HCT116 (cell line): ENCODE data around the gene MFN2. TPM values are rescaled to one million over a fixed set of nuclear protein-coding genes. Genes with fewer than 3 reads are reported as not detected.

ENCODE experiments used
- ATAC-seq: fragments of 200-7000 bp; cut with Tn5 transposase; 2 replicates; pipeline ENCODE4 v1.9.1; 2020; ENCODE audit warnings: mild to moderate bottlenecking, moderate library complexity
- BruUV-seq: library from RNA; stranded (reverse); fragments of 400-500 nt; replicated peaks from 2 replicates; lab custom pipeline; 2021; lab: Mats Ljungman, UMichigan
- CTCF ChIA-PET: fragments of 300-600 bp; sonication (Branson Sonifier 250); formaldehyde crosslinking; loops from one replicate; lab custom pipeline; 2021; ENCODE audit warnings: antibody characterized with exemption; lab: Charles Lee
- POLR2A ChIA-PET: fragments of 300-600, 350-600 bp; sonication (Branson Sonifier 250); formaldehyde crosslinking; loops from one replicate; lab custom pipeline; 2021; ENCODE audit warnings: antibody characterized with exemption; lab: Charles Lee
- RAD21 ChIA-PET, 2 experiments: fragments of 300-600 bp; sonication (Branson Sonifier 250); formaldehyde crosslinking; loops; one replicate each; lab custom pipeline; 2023; ENCODE audit warnings: low total read pairs in 2 of 2; ENCODE audit not compliant: uncharacterized antibody in 2 of 2, unreplicated experiment in 2 of 2, low non-redundant PET in 1 of 2; lab: Charles Lee
- DNase-seq: peaks from one replicate; pipeline ENCODE4 v3.0.0-alpha.2; 2010; ENCODE audit warnings: low read depth, low spot score
- H2AFZ ChIP-seq: fragments of 200-600 bp; shearing (Covaris generic), sonication (generic); 2 replicates; pipeline ENCODE4 v1.6.1; 2017; ENCODE audit warnings: low read depth, mixed run types, mixed read lengths, antibody characterized with exemption, low read length; ENCODE audit not compliant: poor library complexity, severe bottlenecking
- H3K27ac ChIP-seq: 2 replicates; pipeline ENCODE4 v1.5.1; 2012; ENCODE audit warnings: low read depth, low read length
- H3K27me3 ChIP-seq: fragments of 200-600 bp; sonication (generic); 2 replicates; pipeline ENCODE4 v1.6.1; 2016; ENCODE audit warnings: mixed run types, low read length, mixed read lengths; ENCODE audit not compliant: insufficient read depth
- H3K36me3 ChIP-seq, 2 experiments: fragments of 200-500 bp in 1 of 2; fragments of 200-600 bp in 1 of 2; sonication (Bioruptor generic) in 1 of 2; sonication (generic) in 1 of 2; 2 replicates each; pipeline versions ENCODE4 v1.5.1 to v1.6.1; 2014 to 2016; ENCODE audit warnings: low read length in 2 of 2, inconsistent platforms in 1 of 2, mixed read lengths in 1 of 2, mixed run types in 1 of 2; ENCODE audit not compliant: insufficient read depth in 2 of 2, control insufficient read depth in 1 of 2
- H3K4me1 ChIP-seq, 2 experiments: fragments of 200-600 bp in 1 of 2; sonication (generic) in 1 of 2; 2 replicates each; pipeline versions ENCODE4 v1.5.1 to v1.6.1; 2012 to 2017; ENCODE audit warnings: low read length in 2 of 2, inconsistent platforms in 1 of 2, mild to moderate bottlenecking in 1 of 2, mixed read lengths in 1 of 2, mixed run types in 1 of 2, moderate library complexity in 1 of 2; ENCODE audit not compliant: insufficient read depth in 2 of 2, control insufficient read depth in 1 of 2
- H3K4me2 ChIP-seq: fragments of 200-600 bp; sonication (generic); 2 replicates; pipeline ENCODE4 v1.6.1; 2017; ENCODE audit warnings: mixed run types, low read length, mixed read lengths
- H3K4me3 ChIP-seq, 2 experiments: fragments of 200-600 bp in 1 of 2; sonication (generic) in 1 of 2; replicated peaks in 1 of 2; 2 replicates each; pipeline ENCODE4 v1.5.1; 2011 to 2016; ENCODE audit warnings: low read length in 2 of 2, control low read depth in 1 of 2, low read depth in 1 of 2, mild to moderate bottlenecking in 1 of 2, mixed read lengths in 1 of 2, mixed run types in 1 of 2
- H3K79me2 ChIP-seq: fragments of 200-600 bp; sonication (generic); 2 replicates; pipeline ENCODE4 v1.6.1; 2017; ENCODE audit warnings: mild to moderate bottlenecking, mixed run types, low read length, moderate library complexity, mixed read lengths; ENCODE audit not compliant: insufficient read depth
- H3K9ac ChIP-seq: fragments of 200-600 bp; sonication (generic); 2 replicates; pipeline ENCODE4 v1.6.1; 2016; ENCODE audit warnings: low read length, mixed read lengths
- H3K9me2 ChIP-seq: fragments of 200-600 bp; sonication (generic), shearing (Covaris generic); 2 replicates; pipeline ENCODE4 v1.6.1; 2017; ENCODE audit warnings: mixed run types, mild to moderate bottlenecking, moderate library complexity; ENCODE audit not compliant: insufficient read depth
- H3K9me3 ChIP-seq, 2 experiments: fragments of 200-500 bp in 1 of 2; fragments of 200-600 bp in 1 of 2; sonication (Bioruptor generic) in 1 of 2; sonication (generic) in 1 of 2; 2 replicates each; pipeline ENCODE4 v1.6.1; 2014 to 2017; ENCODE audit warnings: low read length in 2 of 2, mixed read lengths in 2 of 2, inconsistent platforms in 1 of 2, low read depth in 1 of 2, mild to moderate bottlenecking in 1 of 2, mixed run types in 1 of 2, moderate library complexity in 1 of 2; ENCODE audit not compliant: control insufficient read depth in 1 of 2, insufficient read depth in 1 of 2
- H4K20me1 ChIP-seq: fragments of 200-600 bp; sonication (generic), shearing (Covaris generic); 2 replicates; pipeline ENCODE4 v1.6.1; 2017; ENCODE audit warnings: mixed run types, mild to moderate bottlenecking, moderate library complexity; ENCODE audit not compliant: insufficient read depth
- ATF3 ChIP-seq: IDR thresholded peaks from 2 replicates; pipeline ENCODE4 v1.6.1; 2012
- ELF1 ChIP-seq: IDR thresholded peaks from 2 replicates; pipeline ENCODE4 v1.6.1; 2012; ENCODE audit warnings: low read depth, borderline replicate concordance
- EZH2 ChIP-seq: fragments of 200-600 bp; sonication (generic); IDR thresholded peaks from 2 replicates; pipeline ENCODE4 v1.6.1; 2017; ENCODE audit warnings: antibody characterized with exemption, mixed run types
- EZH2phosphoT487 ChIP-seq: fragments of 200-600 bp; IDR thresholded peaks from 2 replicates; pipeline ENCODE4 v1.6.1; 2018; ENCODE audit warnings: antibody characterized with exemption, borderline replicate concordance
- JUND ChIP-seq: IDR thresholded peaks from 2 replicates; pipeline ENCODE4 v1.6.1; 2012
- POLR2AphosphoS5 ChIP-seq: IDR thresholded peaks from 2 replicates; pipeline ENCODE4 v1.6.1; 2011; ENCODE audit warnings: mild to moderate bottlenecking, low read depth, low read length, moderate library complexity
- RAD21 ChIP-seq: IDR thresholded peaks from 2 replicates; pipeline ENCODE4 v1.6.1; 2012; ENCODE audit warnings: low read depth, mild to moderate bottlenecking
- REST ChIP-seq: IDR thresholded peaks from 2 replicates; pipeline ENCODE4 v1.6.1; 2012; ENCODE audit warnings: low read depth
- SRF ChIP-seq: IDR thresholded peaks from 2 replicates; pipeline ENCODE4 v1.6.1; 2012; ENCODE audit warnings: low read depth
- ZBTB33 ChIP-seq: IDR thresholded peaks from 2 replicates; pipeline ENCODE4 v1.6.1; 2011; ENCODE audit warnings: mild to moderate bottlenecking, low read length, moderate library complexity; ENCODE audit not compliant: insufficient replicate concordance; ENCODE audit errors: extremely low read depth
- ZFX ChIP-seq: fragments of 450-650 bp; IDR thresholded peaks from 2 replicates; pipeline ENCODE4 v1.6.1; 2017
- intact Hi-C: fragments of 100-400 bp; cut with micrococcal nuclease; formaldehyde crosslinking; loops from 2 replicates; pipeline ENCODE4 v1.10.0; 2022
- total RNA-seq: library from RNA; stranded (reverse); gene quantifications from one replicate; pipeline ENCODE4 v1.2.1, GENCODE V29; 2021; ENCODE audit not compliant: unreplicated experiment

Gene MFN2
- total RNA-seq, 1 experiment from 2014 or later, result 83.0 TPM

- H3K27ac ChIP-seq, result no peak overlapping the region
- no peaks in the 10 kb centered on the region for H3K9me2 ChIP-seq
- H3K4me1 ChIP-seq, result peaks cover 0 to 14% of the 10 kb centered on the region in 2 experiments; a peak in 2 of 4 replicates
- TF ChIP-seq ATF3, result no peak
- peaks cover 25 to 39% of the 10 kb centered on the region in 2 experiments; a peak in 3 of 4 replicates for H3K36me3 ChIP-seq
- no peak overlapping the region for H3K9ac ChIP-seq
- H3K4me2 ChIP-seq, result no peak overlapping the region
- no peak for ATAC-seq
- RAD21 ChIA-PET, result no interaction called here
- H3K79me2 ChIP-seq, result no peaks in the 10 kb centered on the region
- no peak overlapping the region for H3K4me3 ChIP-seq
- intact Hi-C loops, result no loop called here
- no TSS peak for BruUV-seq
- DNase-seq, result no peak
- POLR2A ChIA-PET, result interaction anchor here (0.8 to 1.6 kb wide), 2 partner anchors 11 to 102 kb away, joined by 3 read pairs; no protein-coding TSS in a partner anchor
- no peaks in the 10 kb centered on the region for H3K9me3 ChIP-seq
- no peaks in the 10 kb centered on the region for H3K27me3 ChIP-seq
- no peak overlapping the region for H2AFZ ChIP-seq
- H4K20me1 ChIP-seq, result no peaks in the 10 kb centered on the region
- CTCF ChIA-PET, result no interaction called here
Observed at GRCh38 chr1:12010746-12011570, 30.7 kb downstream of the MFN2 start.

GRCh38 chr1:12011998-12012397 lies 31.8 kb downstream of the MFN2 start:
- no peak for DNase-seq

More at GRCh38 chr1:12011998-12012397, 31.8 kb downstream of the MFN2 start:
- Histone ChIP-seq H3K4me3 (no peak overlapping the region), H3K27me3 (no peaks in the 10 kb centered on the region), H2AFZ (no peak overlapping the region), H3K4me2 (no peak overlapping the region), H3K9me2 (no peaks in the 10 kb centered on the region), H3K4me1 (peaks cover 0 to 14% of the 10 kb centered on the region in 2 experiments; a peak in 2 of 4 replicates), H3K9ac (no peak overlapping the region), H3K36me3 (peaks cover 15 to 29% of the 10 kb centered on the region in 2 experiments; a peak in 3 of 4 replicates)
- RAD21 ChIA-PET, result no interaction called here
- no peak for TF ChIP-seq EZH2
- TF ChIP-seq SRF, result no peak
- TF ChIP-seq REST, result no peak
- TF ChIP-seq EZH2phosphoT487, result no peak
- no peak for TF ChIP-seq ZBTB33
- no peak for TF ChIP-seq RAD21
- no peak for TF ChIP-seq ELF1
- TF ChIP-seq ZFX, result no peak
- no peak for TF ChIP-seq JUND
- TF ChIP-seq POLR2AphosphoS5, result no peak
- TF ChIP-seq, all 23 proteins: peak for 0
- H3K27ac ChIP-seq, result no peak overlapping the region
- no peak for ATAC-seq
- CTCF ChIA-PET, result no interaction called here
- no TSS peak for BruUV-seq
- H3K9me3 ChIP-seq, result no peaks in the 10 kb centered on the region
- H3K79me2 ChIP-seq, result no peaks in the 10 kb centered on the region
- POLR2A ChIA-PET, result interaction anchor here (1.6 kb wide), 1 partner anchor 10 kb away, joined by 3 read pairs; no protein-coding TSS in a partner anchor
- no peaks in the 10 kb centered on the region for H4K20me1 ChIP-seq
- intact Hi-C loops, result no loop called here
